H1 (cell line): Measurements from ENCODE around the gene PRR36. TPM values are rescaled to one million over a fixed set of nuclear protein-coding genes. Genes with fewer than 3 reads are reported as not detected.

Experiments used
- KDM1A ChIP-seq: fragments of 200-600, 300-600 bp; sonication (generic); IDR thresholded peaks from 2 replicates; pipeline ENCODE4 v1.7.1; 2016; ENCODE audit warnings: mild to moderate bottlenecking, low read length, borderline replicate concordance
- polyA plus RNA-seq, 7 experiments: library from polyadenylated mRNA; depleted of rRNA in 3 of 7; stranded (reverse) in 5 of 7; unstranded in 2 of 7; fragments of >200 nt in 5 of 7; fragments of 200-250 nt in 2 of 7; gene quantifications; 1 replicate in 5 of 7; 2 replicates in 1 of 7; 4 replicates in 1 of 7; pipeline versions ENCODE4 v1.2.1 to v1.2.3, GENCODE V29; 2011 to 2013; ENCODE audit warnings: missing spikeins in 2 of 7, mixed read lengths in 2 of 7
- total RNA-seq: library from RNA; stranded (reverse); fragmentation: NEBNext Ultra II Directional; extraction: Animal tissue kit (Norgen Biotek cat#: 25700); gene quantifications from 2 replicates; pipeline ENCODE4 v1.2.1, GENCODE V29; 2021

Gene PRR36
- total and polyA plus RNA-seq, 2 of the 8 experiments (the other 6 are each of a cell fraction or from before 2014, with no cell fraction given), result 1.6 to 23.9 TPM

GRCh38 chr19:7867092-7867844, 6.9 kb downstream of the PRR36 start (continued):
- no peak for TF ChIP-seq KDM1A
- TF ChIP-seq, all 59 proteins: peak for 0
